ENCODE data around the gene PAN3. TPM values are rescaled to one million over a fixed set of nuclear protein-coding genes. Genes with fewer than 3 reads are reported as not detected.

Gene PAN3
- 15.1 and 15.7 TPM in 2 replicates for total RNA-seq

DNA sequence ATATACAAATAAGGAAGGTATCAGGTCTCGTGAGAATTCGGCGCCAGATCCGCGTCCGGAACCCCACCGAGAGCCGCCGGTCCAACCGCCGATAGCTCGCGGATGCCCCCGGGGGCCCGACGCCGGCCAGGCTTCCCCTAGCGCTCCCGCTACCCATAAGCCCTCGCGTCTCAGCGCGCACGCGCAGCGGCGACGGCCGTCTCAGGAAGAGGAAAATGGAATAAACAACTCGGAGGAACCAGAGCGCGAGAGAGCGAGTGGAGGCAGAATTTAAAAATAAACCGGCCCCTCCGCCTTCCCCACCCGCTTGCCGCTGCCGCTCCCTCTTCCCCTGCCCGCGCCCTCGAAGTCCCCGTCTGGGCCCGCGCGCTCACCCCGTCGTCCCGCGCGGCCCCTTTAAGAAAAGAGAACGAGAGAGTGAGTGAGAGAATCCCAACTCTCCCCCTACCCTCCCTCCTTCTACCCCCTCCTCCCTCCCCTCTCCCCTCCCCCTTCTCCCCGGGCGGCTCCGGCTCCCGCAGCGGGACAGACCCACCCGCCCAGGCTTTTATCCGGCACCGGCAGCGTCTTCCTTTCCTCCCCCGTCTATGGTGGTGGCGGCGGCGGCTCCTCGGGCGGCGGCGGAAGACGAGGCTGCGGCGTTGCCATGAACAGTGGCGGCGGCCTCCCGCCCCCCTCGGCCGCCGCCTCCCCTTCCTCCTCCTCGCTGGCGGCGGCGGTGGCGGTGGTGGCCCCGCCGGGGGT is at the start of gene PAN3:
Gene PAN3 (plus strand): TSS at position 534 of the 744 bp plus-strand sequence. CDS start 113 bp downstream, at position 647.

GRCh38 chr13:28100150-28101121 is 37.9 kb upstream of the PAN3 start, which contains the start of gene FLT3:
Gene FLT3 (minus strand): TSS chr13:28100576. CDS start chr13:28100510, 66 bp downstream.

Other genes with a start within 250 kb of the PAN3 start
- not detected in 2 replicates for gene PDX1, start 218.5 kb upstream of the PAN3 start, total RNA-seq
- gene CDX2, start 169.2 kb upstream of the PAN3 start, total RNA-seq = not detected in 2 replicates
- gene URAD, start 149.9 kb upstream of the PAN3 start, total RNA-seq = not detected in 2 replicates
- not detected in 2 replicates for gene FLT3, start 38.0 kb upstream of the PAN3 start, total RNA-seq

Measured in cardiac atrium fibroblast (primary cell).